Stomach smooth muscle (tissue), 2 donors: Measurements from ENCODE around the gene CERS6.

Source experiments
- H3K27ac ChIP-seq: one replicate; pipeline ENCODE4 v1.7.0; 2013; ENCODE audit warnings: mild to moderate bottlenecking, low read length, inconsistent platforms
- H3K27me3 ChIP-seq, 2 donors: one replicate each; pipeline ENCODE4 v1.7.0; 2013; ENCODE audit warnings: low read length in 2 of 2; ENCODE audit not compliant: insufficient read depth in 2 of 2, control insufficient read depth in 1 of 2
- H3K36me3 ChIP-seq, 2 donors: one replicate each; pipeline ENCODE4 v1.7.0; 2013; ENCODE audit warnings: low read length in 2 of 2; ENCODE audit not compliant: control insufficient read depth in 2 of 2, insufficient read depth in 2 of 2
- H3K4me1 ChIP-seq: one replicate; pipeline ENCODE4 v1.7.0; 2013; ENCODE audit warnings: low read length; ENCODE audit not compliant: control insufficient read depth, insufficient read depth
- H3K4me3 ChIP-seq, 2 donors: one replicate each; pipeline ENCODE4 v1.7.0; 2013; ENCODE audit warnings: low read length in 2 of 2
- H3K9ac ChIP-seq, 2 donors: one replicate each; pipeline ENCODE4 v1.7.0; 2013; ENCODE audit warnings: low read length in 2 of 2, mild to moderate bottlenecking in 1 of 2
- H3K9me3 ChIP-seq, 2 donors: one replicate each; pipeline ENCODE4 v1.7.0; 2013; ENCODE audit warnings: low read length in 2 of 2; ENCODE audit not compliant: control insufficient read depth in 2 of 2
- donor health status: healthy.
- donor health status: Pancreatic carcinoma.

The CERS6 gene

GRCh38 chr2:168467729-168468128, 11.7 kb downstream of the CERS6 start:
- Histone ChIP-seq H3K9me3 (no peaks in the 10 kb centered on the region), H3K36me3 (no peaks in the 10 kb centered on the region), H3K9ac (no peak overlapping the region), H3K27me3 (no peaks in the 10 kb centered on the region), H3K27ac (peak overlapping the region; percentile 31), H3K4me3 (no peak overlapping the region), H3K4me1 (peaks cover 31% of the 10 kb centered on the region)

DNA sequence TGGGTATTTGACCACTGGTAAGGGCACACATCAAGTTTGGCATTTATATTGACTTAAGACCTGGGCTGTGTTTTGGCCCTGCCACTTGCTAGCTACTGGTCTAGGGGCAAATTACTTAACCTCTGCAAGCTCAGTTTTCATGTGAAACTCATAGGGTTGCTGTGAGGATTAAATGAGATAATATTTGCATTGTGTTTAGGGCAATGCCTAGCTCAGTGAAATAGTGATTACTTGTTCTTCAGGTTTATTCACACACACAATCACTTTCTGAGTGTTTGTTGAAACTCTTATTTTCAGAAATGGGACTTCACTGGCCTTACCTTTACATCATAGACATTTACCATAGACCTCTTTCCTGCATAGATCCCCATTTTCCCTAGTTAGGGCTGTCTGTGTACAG, 12.3 kb downstream of the CERS6 start:
- Histone ChIP-seq H3K4me3 (no peak overlapping the region), H3K27ac (peak overlapping the region; percentile 31), H3K4me1 (peaks cover 31% of the 10 kb centered on the region), H3K9ac (no peak overlapping the region), H3K36me3 (no peaks in the 10 kb centered on the region), H3K27me3 (no peaks in the 10 kb centered on the region), H3K9me3 (no peaks in the 10 kb centered on the region)

- Histone ChIP-seq H3K9ac (no peak overlapping the region), H3K4me1 (peaks cover 31% of the 10 kb centered on the region), H3K4me3 (no peak overlapping the region), H3K9me3 (no peaks in the 10 kb centered on the region), H3K27ac (peak overlapping the region; percentile 53), H3K36me3 (no peaks in the 10 kb centered on the region), H3K27me3 (no peaks in the 10 kb centered on the region)
Observed at GRCh38 chr2:168469281-168469988, 13.4 kb downstream of the CERS6 start.

DNA sequence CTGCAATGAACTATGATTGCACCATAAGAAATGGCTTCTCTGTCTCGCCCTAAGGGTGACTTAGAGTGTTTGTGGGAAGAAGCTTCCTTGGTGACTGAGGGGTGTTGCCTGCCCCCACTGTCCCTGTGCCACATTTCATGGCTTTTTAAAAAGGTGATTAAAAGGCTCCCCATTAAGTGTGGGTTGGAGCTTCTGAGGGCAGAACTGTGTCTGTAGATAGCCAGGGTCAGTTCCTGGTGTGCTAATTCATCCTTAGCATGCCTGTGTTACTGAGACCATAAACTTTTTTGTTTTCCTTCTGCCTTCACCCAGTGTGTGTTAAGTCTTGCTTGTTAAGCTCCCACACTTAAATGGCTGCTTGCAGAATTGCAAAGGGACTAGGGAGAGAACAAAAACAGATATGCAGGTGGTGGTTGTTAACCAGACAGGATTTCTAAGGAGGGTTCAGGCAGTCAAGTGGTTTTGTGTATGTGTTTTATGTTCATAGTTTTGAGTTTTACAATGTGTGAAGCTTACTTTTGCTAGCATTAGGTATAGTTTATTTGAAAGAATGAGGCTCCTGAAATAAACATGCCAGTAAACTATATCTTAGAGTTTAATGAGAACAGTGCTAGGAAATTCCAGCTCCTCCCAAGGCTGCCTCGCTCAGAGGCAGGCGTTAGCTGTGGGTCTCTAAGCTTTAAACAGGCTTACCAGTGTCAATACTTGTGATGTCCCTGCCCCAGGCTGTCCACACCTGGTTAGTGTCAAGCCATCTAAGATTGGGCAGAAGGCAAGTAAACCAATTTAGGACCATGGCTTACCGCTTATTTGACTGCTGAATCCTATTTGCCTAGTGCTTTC, 14.5 kb downstream of the CERS6 start:
- peak overlapping the region in 1 of 2 donors; percentile 35 for H3K4me3 ChIP-seq
- peak overlapping the region; percentile 53 for H3K27ac ChIP-seq
- H3K4me1 ChIP-seq = peaks cover 25% of the 10 kb centered on the region
- H3K9ac ChIP-seq = peak overlapping the region in 1 of 2 donors; percentile 22
- no peaks in the 10 kb centered on the region for H3K36me3 ChIP-seq
- H3K27me3 ChIP-seq = no peaks in the 10 kb centered on the region
- H3K9me3 ChIP-seq = no peaks in the 10 kb centered on the region

DNA sequence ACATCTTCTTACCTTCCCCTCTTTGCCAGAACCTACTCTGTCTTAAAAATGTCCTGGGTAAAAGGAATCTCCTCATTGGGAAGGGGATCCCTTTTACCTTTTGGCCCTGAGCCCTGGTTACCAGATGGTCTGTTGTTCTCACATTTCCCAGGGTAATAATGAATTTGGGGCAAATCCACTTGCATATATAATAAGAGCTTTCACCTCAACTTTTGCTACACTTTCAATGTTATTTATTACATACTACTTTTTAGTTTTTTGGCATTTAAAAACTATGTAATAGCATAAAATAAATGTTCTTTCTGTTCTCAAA, 15.0 kb downstream of the CERS6 start:
- Histone ChIP-seq H3K4me1 (peaks cover 24% of the 10 kb centered on the region), H3K27me3 (no peaks in the 10 kb centered on the region), H3K9ac (peak overlapping the region in 1 of 2 donors; percentile 6), H3K9me3 (no peaks in the 10 kb centered on the region), H3K36me3 (no peaks in the 10 kb centered on the region), H3K27ac (peak overlapping the region; percentile 53), H3K4me3 (peak overlapping the region in 1 of 2 donors; percentile 35)

GRCh38 chr2:168475636-168476035, 19.6 kb downstream of the CERS6 start:
- no peaks in the 10 kb centered on the region for H3K36me3 ChIP-seq
- no peak overlapping the region for H3K27ac ChIP-seq
- H3K9me3 ChIP-seq = no peaks in the 10 kb centered on the region
- peaks cover 4% of the 10 kb centered on the region for H3K4me1 ChIP-seq
- H3K9ac ChIP-seq = no peak overlapping the region
- H3K27me3 ChIP-seq = no peaks in the 10 kb centered on the region
- no peak overlapping the region for H3K4me3 ChIP-seq

DNA sequence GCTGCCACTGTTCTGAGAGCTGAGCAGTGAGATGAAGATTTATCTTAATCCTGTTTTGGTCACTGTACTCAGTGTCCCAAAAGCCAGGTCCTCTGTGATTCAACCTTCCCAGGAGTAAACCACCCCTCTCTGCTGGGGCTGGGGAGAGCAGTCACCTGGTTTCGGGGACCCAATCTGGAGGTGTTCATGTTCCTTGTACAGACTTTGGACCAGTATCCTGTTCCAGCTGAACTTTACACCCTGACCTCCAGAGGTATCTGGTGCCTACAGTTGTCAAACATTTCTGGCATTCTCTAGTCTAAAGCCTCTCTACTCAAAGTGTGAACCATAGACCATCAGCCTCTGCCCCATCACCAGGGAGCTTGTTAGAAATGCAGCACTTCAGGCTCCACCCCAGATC, 22.1 kb downstream of the CERS6 start:
- H3K27me3 ChIP-seq = no peaks in the 10 kb centered on the region
- no peak overlapping the region for H3K9ac ChIP-seq
- H3K4me3 ChIP-seq = no peak overlapping the region
- no peaks in the 10 kb centered on the region for H3K4me1 ChIP-seq
- H3K36me3 ChIP-seq = no peaks in the 10 kb centered on the region
- no peak overlapping the region for H3K27ac ChIP-seq
- no peaks in the 10 kb centered on the region for H3K9me3 ChIP-seq

GRCh38 chr2:168480356-168480755, 24.3 kb downstream of the CERS6 start:
- no peak overlapping the region for H3K4me3 ChIP-seq
- H3K36me3 ChIP-seq = no peaks in the 10 kb centered on the region
- no peaks in the 10 kb centered on the region for H3K4me1 ChIP-seq
- H3K9ac ChIP-seq = no peak overlapping the region
- peak overlapping the region; percentile 3 for H3K27ac ChIP-seq
- H3K9me3 ChIP-seq = no peaks in the 10 kb centered on the region
- H3K27me3 ChIP-seq = no peaks in the 10 kb centered on the region

DNA sequence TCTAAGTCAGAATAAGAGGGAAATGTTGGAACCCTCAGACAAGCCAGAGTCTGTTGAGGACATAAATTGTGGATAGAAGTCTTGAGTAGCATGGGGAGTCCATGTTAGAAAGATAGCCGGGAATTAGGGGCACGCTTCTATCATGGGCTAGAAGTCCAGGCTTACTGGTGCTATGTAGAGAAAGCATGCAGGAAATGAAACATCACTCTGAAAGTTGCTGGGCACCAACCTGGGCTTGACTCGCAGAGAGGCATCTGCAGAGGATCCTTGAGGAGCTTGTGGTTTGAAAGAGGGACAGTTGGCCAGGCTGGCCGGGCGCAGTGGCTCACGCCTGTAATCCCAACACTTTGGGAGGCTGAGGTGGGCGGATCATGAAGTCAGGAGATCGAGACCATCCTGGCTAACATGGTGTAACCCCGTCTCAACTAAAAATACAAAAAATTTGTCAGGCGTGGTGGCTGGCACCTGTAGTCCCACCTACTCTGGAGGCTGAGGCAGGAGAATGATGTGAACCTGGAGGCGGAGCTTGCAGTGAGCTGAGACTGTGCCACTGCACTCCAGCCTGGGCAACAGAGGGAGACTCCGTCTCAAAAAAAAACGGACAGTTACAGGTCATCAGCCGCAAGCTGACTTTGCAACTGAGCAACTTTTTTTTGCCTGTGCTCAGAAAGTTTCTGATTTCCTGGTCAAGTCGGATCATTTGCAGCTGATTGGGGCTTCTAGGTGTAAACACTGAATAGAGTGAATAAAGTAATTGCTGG, 24.9 kb downstream of the CERS6 start:
- Histone ChIP-seq H3K9ac (no peak overlapping the region), H3K4me1 (no peaks in the 10 kb centered on the region), H3K27ac (no peak overlapping the region)

GRCh38 chr2:168482269-168482668, 26.2 kb downstream of the CERS6 start:
- H3K27ac ChIP-seq = peak overlapping the region; percentile 42
- H3K4me1 ChIP-seq = no peaks in the 10 kb centered on the region
- no peak overlapping the region for H3K4me3 ChIP-seq
- H3K36me3 ChIP-seq = no peaks in the 10 kb centered on the region
- H3K9ac ChIP-seq = no peak overlapping the region
- H3K27me3 ChIP-seq = no peaks in the 10 kb centered on the region
- no peaks in the 10 kb centered on the region for H3K9me3 ChIP-seq

More for the DNA sequence above, 24.9 kb downstream of the CERS6 start:
- Histone ChIP-seq H3K36me3 (no peaks in the 10 kb centered on the region), H3K27me3 (no peaks in the 10 kb centered on the region), H3K4me3 (no peak overlapping the region), H3K9me3 (no peaks in the 10 kb centered on the region)
